ENCODE measurements around the gene RGSL1. TPM values are rescaled to one million over a fixed set of nuclear protein-coding genes. Genes with fewer than 3 reads are reported as not detected.
"Not testable (repeated sequence)": the region's sequence is repeated elsewhere in the genome, so short reads cannot be mapped to it uniquely, and the experiment has no call there.

The RGSL1 gene
- polyA plus RNA-seq, 1 experiment: not detected

GRCh38 chr1:182444497-182444896 lies 5.4 kb upstream of the RGSL1 start:
- TF ChIP-seq CTCF (IDR thresholded peaks at IDR 0.05; ENCODE audit: insufficient read depth, low read depth, low read length): no peak
- DNase-seq (ENCODE audit: low read depth): no peak
- Histone ChIP-seq H3K27me3 (ENCODE audit: control insufficient read depth, insufficient read depth, low read length) (no peaks in the 10 kb centered on the region), H3K36me3 (ENCODE audit: control insufficient read depth, insufficient read depth, low read length) (no peaks in the 10 kb centered on the region), H3K4me3 (ENCODE audit: low read depth, low read length) (no peak overlapping the region)
- ChIA-PET POLR2A (no interaction called here), CTCF (interaction anchor here (0.6 to 1.9 kb wide), 6 partner anchors 16 to 400 kb away, joined by 3 to 9 read pairs (median 4); no protein-coding TSS in a partner anchor)

- ChIA-PET POLR2A (no interaction called here), CTCF (interaction anchor here (0.9 to 1.9 kb wide), 3 partner anchors 303 to 341 kb away, joined by 4 to 9 read pairs (median 6); no protein-coding TSS in a partner anchor)
- H3K36me3 ChIP-seq (ENCODE audit: control insufficient read depth, insufficient read depth, low read length): no peaks in the 10 kb centered on the region
- DNase-seq (ENCODE audit: low read depth): peak; percentile 1
- peak; percentile 67 for TF ChIP-seq CTCF (IDR thresholded peaks at IDR 0.05; ENCODE audit: insufficient read depth, low read depth, low read length)
- H3K4me3 ChIP-seq (ENCODE audit: low read depth, low read length): no peak overlapping the region
- H3K27me3 ChIP-seq (ENCODE audit: control insufficient read depth, insufficient read depth, low read length): no peaks in the 10 kb centered on the region
Observed at GRCh38 chr1:182446033-182446669, 3.8 kb upstream of the RGSL1 start.

- CTCF ChIA-PET: interaction anchor here (0.7 to 1.5 kb wide), 4 partner anchors 10 to 362 kb away, joined by 3 to 4 read pairs (median 3); no protein-coding TSS in a partner anchor
- H3K4me3 ChIP-seq (ENCODE audit: low read depth, low read length); H3K27me3 ChIP-seq (ENCODE audit: control insufficient read depth, insufficient read depth, low read length); DNase-seq (ENCODE audit: low read depth); H3K36me3 ChIP-seq (ENCODE audit: control insufficient read depth, insufficient read depth, low read length); POLR2A ChIA-PET: not testable (repeated sequence)
Observed at GRCh38 chr1:182447124-182447523, 2.8 kb upstream of the RGSL1 start.

- Histone ChIP-seq H3K27me3 (ENCODE audit: control insufficient read depth, insufficient read depth, low read length) (no peaks in the 10 kb centered on the region), H3K4me3 (ENCODE audit: low read depth, low read length) (no peak overlapping the region), H3K36me3 (ENCODE audit: control insufficient read depth, insufficient read depth, low read length) (no peaks in the 10 kb centered on the region)
- ChIA-PET POLR2A (no interaction called here), CTCF (interaction anchor here (0.7 to 1.5 kb wide), 4 partner anchors 10 to 363 kb away, joined by 3 to 4 read pairs (median 3); no protein-coding TSS in a partner anchor)
- no peak for TF ChIP-seq CTCF (IDR thresholded peaks at IDR 0.05; ENCODE audit: insufficient read depth, low read depth, low read length)
- DNase-seq (ENCODE audit: low read depth): no peak
Observed at GRCh38 chr1:182447660-182448059, 2.3 kb upstream of the RGSL1 start.

- no peaks in the 10 kb centered on the region for H3K27me3 ChIP-seq (ENCODE audit: control insufficient read depth, insufficient read depth, low read length)
- DNase-seq (ENCODE audit: low read depth): no peak
- ChIA-PET CTCF (no interaction called here), POLR2A (no interaction called here)
- TF ChIP-seq CTCF (IDR thresholded peaks at IDR 0.05; ENCODE audit: insufficient read depth, low read depth, low read length): no peak
- no peaks in the 10 kb centered on the region for H3K36me3 ChIP-seq (ENCODE audit: control insufficient read depth, insufficient read depth, low read length)
- no peak overlapping the region for H3K4me3 ChIP-seq (ENCODE audit: low read depth, low read length)
Observed at GRCh38 chr1:182453631-182454030, 3.7 kb downstream of the RGSL1 start.

- H3K36me3 ChIP-seq (ENCODE audit: control insufficient read depth, insufficient read depth, low read length): no peaks in the 10 kb centered on the region
- no peak for TF ChIP-seq CTCF (IDR thresholded peaks at IDR 0.05; ENCODE audit: insufficient read depth, low read depth, low read length)
- no peak overlapping the region for H3K4me3 ChIP-seq (ENCODE audit: low read depth, low read length)
- CTCF ChIA-PET: interaction anchor here (1.4 to 1.5 kb wide), 2 partner anchors 10 to 326 kb away, joined by 3 to 4 read pairs; no protein-coding TSS in a partner anchor
- no peaks in the 10 kb centered on the region for H3K27me3 ChIP-seq (ENCODE audit: control insufficient read depth, insufficient read depth, low read length)
- POLR2A ChIA-PET: no interaction called here
- no peak for DNase-seq (ENCODE audit: low read depth)
Observed at GRCh38 chr1:182457844-182458243, 7.9 kb downstream of the RGSL1 start.

All from BJ (cell line).